ENCODE measurements around the gene DNAJC6.

The DNAJC6 gene

GRCh38 chr1:65457868-65458267 lies 148.5 kb downstream of the DNAJC6 start:
- H3K9me3 ChIP-seq (ENCODE audit: severe bottlenecking): no peaks in the 10 kb centered on the region
- H3K27me3 ChIP-seq (ENCODE audit: insufficient read depth, low read depth, severe bottlenecking): no peaks in the 10 kb centered on the region
- no peaks in the 10 kb centered on the region for H3K36me3 ChIP-seq
- no peak for DNase-seq
- no peak overlapping the region for H3K4me3 ChIP-seq (ENCODE audit: low read depth, low read length)
- H3K27ac ChIP-seq: no peak overlapping the region
- no peak for TF ChIP-seq CTCF (IDR thresholded peaks at IDR 0.05; ENCODE audit: low read depth, low read length)

- Histone ChIP-seq H3K4me3 (ENCODE audit: low read depth, low read length) (no peak overlapping the region), H3K36me3 (no peaks in the 10 kb centered on the region), H3K9me3 (ENCODE audit: severe bottlenecking) (no peaks in the 10 kb centered on the region), H3K27me3 (ENCODE audit: insufficient read depth, low read depth, severe bottlenecking) (no peaks in the 10 kb centered on the region), H3K27ac (no peak overlapping the region)
- no peak for DNase-seq
- no peak for TF ChIP-seq CTCF (IDR thresholded peaks at IDR 0.05; ENCODE audit: low read depth, low read length)
Measured at GRCh38 chr1:65458730-65459396, 149.5 kb downstream of the DNAJC6 start.

- Histone ChIP-seq H3K9me3 (ENCODE audit: severe bottlenecking) (no peaks in the 10 kb centered on the region), H3K4me3 (ENCODE audit: low read depth, low read length) (no peak overlapping the region), H3K27me3 (ENCODE audit: insufficient read depth, low read depth, severe bottlenecking) (no peaks in the 10 kb centered on the region), H3K36me3 (no peaks in the 10 kb centered on the region), H3K27ac (no peak overlapping the region)
- DNase-seq: no peak
- peak; percentile 69 for TF ChIP-seq CTCF (IDR thresholded peaks at IDR 0.05; ENCODE audit: low read depth, low read length)
Measured at GRCh38 chr1:65459397-65459768, 150.0 kb downstream of the DNAJC6 start.
